ENCODE results near the gene CNPY2.

The CNPY2 gene

GRCh38 chr12:56304872-56305590, 10.8 kb downstream of the CNPY2 start:
- Histone ChIP-seq H3K79me2 (ENCODE audit: low read length) (peaks cover 6% of the 10 kb centered on the region; the same call in 1 of the 2 replicates), H3K36me3 (replicated peaks; ENCODE audit: low read depth, low read length) (peaks cover 12% of the 10 kb centered on the region), H3K4me3 (ENCODE audit: low read length) (no peak overlapping the region), H3K4me1 (ENCODE audit: low read length) (peaks cover 21% of the 10 kb centered on the region), H3K27me3 (ENCODE audit: low read depth, low read length) (no peaks in the 10 kb centered on the region), H2AFZ (ENCODE audit: low read depth, low read length) (no peak overlapping the region), H3K9ac (ENCODE audit: low read length) (no peak overlapping the region), H4K20me1 (ENCODE audit: insufficient read depth, low read length) (no peaks in the 10 kb centered on the region), H3K9me3 (ENCODE audit: insufficient read depth, low read length) (no peaks in the 10 kb centered on the region), H3K4me2 (ENCODE audit: low read length) (no peak overlapping the region), H3K27ac (ENCODE audit: low read length) (no peak overlapping the region)
- TF ChIP-seq EZH2phosphoT487 (IDR thresholded peaks at IDR 0.05; ENCODE audit: low read depth) (no peak), CTCF (IDR thresholded peaks at IDR 0.05; ENCODE audit: low read depth, low read length) (no peak)

GRCh38 chr12:56304276-56304675, 11.5 kb downstream of the CNPY2 start:
- Histone ChIP-seq H3K9me3 (ENCODE audit: insufficient read depth, low read length) (no peaks in the 10 kb centered on the region), H3K9ac (ENCODE audit: low read length) (no peak overlapping the region), H3K4me2 (ENCODE audit: low read length) (no peak overlapping the region), H3K4me3 (ENCODE audit: low read length) (no peak overlapping the region), H3K27ac (ENCODE audit: low read length) (no peak overlapping the region), H4K20me1 (ENCODE audit: insufficient read depth, low read length) (no peaks in the 10 kb centered on the region), H3K79me2 (ENCODE audit: low read length) (peaks cover 14% of the 10 kb centered on the region), H2AFZ (ENCODE audit: low read depth, low read length) (no peak overlapping the region), H3K27me3 (ENCODE audit: low read depth, low read length) (no peaks in the 10 kb centered on the region), H3K4me1 (ENCODE audit: low read length) (peaks cover 21% of the 10 kb centered on the region), H3K36me3 (replicated peaks; ENCODE audit: low read depth, low read length) (peaks cover 7% of the 10 kb centered on the region)
- TF ChIP-seq CTCF (IDR thresholded peaks at IDR 0.05; ENCODE audit: low read depth, low read length) (no peak), EZH2phosphoT487 (IDR thresholded peaks at IDR 0.05; ENCODE audit: low read depth) (no peak)

- TF ChIP-seq CTCF (IDR thresholded peaks at IDR 0.05; ENCODE audit: low read depth, low read length) (no peak), EZH2phosphoT487 (IDR thresholded peaks at IDR 0.05; ENCODE audit: low read depth) (no peak)
- Histone ChIP-seq H3K27ac (ENCODE audit: low read length) (peak overlapping the region; percentile 76), H3K4me3 (ENCODE audit: low read length) (peak overlapping the region; percentile 85), H3K79me2 (ENCODE audit: low read length) (peaks cover 48% of the 10 kb centered on the region), H3K27me3 (ENCODE audit: low read depth, low read length) (no peaks in the 10 kb centered on the region), H3K4me2 (ENCODE audit: low read length) (peak overlapping the region; percentile 100), H3K36me3 (replicated peaks; ENCODE audit: low read depth, low read length) (peaks cover 10% of the 10 kb centered on the region), H3K4me1 (ENCODE audit: low read length) (peaks cover 52% of the 10 kb centered on the region), H4K20me1 (ENCODE audit: insufficient read depth, low read length) (0 out of 2 replicates have a peak, but pooled peaks cover 3% of the 10 kb centered on the region), H2AFZ (ENCODE audit: low read depth, low read length) (peak overlapping the region; percentile 90; the same call in 1 of the 2 replicates), H3K9me3 (ENCODE audit: insufficient read depth, low read length) (no peaks in the 10 kb centered on the region), H3K9ac (ENCODE audit: low read length) (peak overlapping the region; percentile 87)
Measured at GRCh38 chr12:56300644-56301464, 14.9 kb downstream of the CNPY2 start.
